HepG2 (cell line): Measurements from ENCODE around the gene PRRT1. TPM values are rescaled to one million over a fixed set of nuclear protein-coding genes. Genes with fewer than 3 reads are reported as not detected.

Source experiments
- ARNTL ChIP-seq: sonication (generic); formaldehyde crosslinking; IDR thresholded peaks from 2 replicates; pipeline ENCODE4 v1.4.0; 2020; ENCODE audit warnings: mild to moderate bottlenecking, missing genetic modification reagents
- CAMTA2 ChIP-seq: sonication (generic); formaldehyde crosslinking; IDR thresholded peaks from 2 replicates; pipeline ENCODE4 v1.4.0; 2020; ENCODE audit warnings: mild to moderate bottlenecking, missing genetic modification reagents, borderline replicate concordance
- ELK4 ChIP-seq: sonication (generic); formaldehyde crosslinking; IDR thresholded peaks from 2 replicates; pipeline ENCODE4 v1.9.0; 2021; ENCODE audit warnings: missing genetic modification reagents, borderline replicate concordance
- FOXK1 ChIP-seq: sonication (generic); formaldehyde crosslinking; IDR thresholded peaks from 2 replicates; pipeline ENCODE4 v1.4.0; 2020; ENCODE audit warnings: low read depth, missing genetic modification reagents, borderline replicate concordance
- GATAD2A ChIP-seq: IDR thresholded peaks from 2 replicates; pipeline ENCODE4 v1.6.1; 2016
- HHEX ChIP-seq: IDR thresholded peaks from 2 replicates; pipeline ENCODE4 v1.6.1; 2016; ENCODE audit warnings: control low read depth
- KIAA2018 ChIP-seq: sonication (generic); formaldehyde crosslinking; IDR thresholded peaks from 2 replicates; pipeline ENCODE4 v1.5.0; 2020; ENCODE audit warnings: mild to moderate bottlenecking, missing genetic modification reagents, borderline replicate concordance
- MED8 ChIP-seq: sonication (generic); formaldehyde crosslinking; IDR thresholded peaks from 2 replicates; pipeline ENCODE4 v1.8.1; 2023; ENCODE audit warnings: mild to moderate bottlenecking, missing genetic modification reagents; ENCODE audit not compliant: insufficient replicate concordance
- SRSF9 ChIP-seq: fragments of 200-400 bp; formaldehyde crosslinking; IDR thresholded peaks from 2 replicates; pipeline ENCODE4 v1.6.1; 2018; ENCODE audit warnings: borderline replicate concordance, mild to moderate bottlenecking, low read depth, low read length; ENCODE audit not compliant: insufficient read depth, poor library complexity, severe bottlenecking
- ZBTB20 ChIP-seq: sonication (generic); formaldehyde crosslinking; IDR thresholded peaks from 2 replicates; pipeline ENCODE4 v1.8.1; 2023; ENCODE audit warnings: missing genetic modification reagents, low read depth, mild to moderate bottlenecking, borderline replicate concordance
- ZBTB37 ChIP-seq: sonication (generic); formaldehyde crosslinking; IDR thresholded peaks from 2 replicates; pipeline ENCODE4 v1.4.0; 2020; ENCODE audit warnings: mild to moderate bottlenecking, missing genetic modification reagents
- ZNF354B ChIP-seq: sonication (generic); formaldehyde crosslinking; IDR thresholded peaks from 2 replicates; pipeline ENCODE4 v1.8.0; 2022; ENCODE audit warnings: mild to moderate bottlenecking, missing genetic modification reagents
- ZNF549 ChIP-seq: sonication (generic); formaldehyde crosslinking; IDR thresholded peaks from 2 replicates; pipeline ENCODE4 v1.5.0; 2020; ENCODE audit warnings: missing genetic modification reagents
- ZNF616 ChIP-seq: sonication (generic); formaldehyde crosslinking; IDR thresholded peaks from 2 replicates; pipeline ENCODE4 v1.5.0; 2020; ENCODE audit warnings: low read depth, mild to moderate bottlenecking, missing genetic modification reagents
- ZSCAN31 ChIP-seq: sonication (generic); formaldehyde crosslinking; IDR thresholded peaks from 2 replicates; pipeline ENCODE4 v1.5.0; 2020; ENCODE audit warnings: low read depth, mild to moderate bottlenecking, missing genetic modification reagents
- polyA plus RNA-seq, 8 experiments: library from polyadenylated mRNA; depleted of rRNA in 3 of 8; stranded (reverse) in 7 of 8; unstranded in 1 of 8; fragments of >200 nt; fragmentation: Illumina TruSeq in 4 of 8; extraction: Trizol in 4 of 8; gene quantifications; 2 replicates each; pipeline versions ENCODE4 v1.2.1 to v1.2.3, GENCODE V29; 2011 to 2016; ENCODE audit warnings: low read depth in 4 of 8, missing spikeins in 1 of 8, mixed read lengths in 1 of 8; ENCODE audit not compliant: insufficient read depth in 1 of 8
- total RNA-seq, 5 experiments: library from RNA; depleted of rRNA; stranded (reverse); fragments of >200 nt; fragmentation: Illumina TruSeq; extraction: Trizol; gene quantifications; 2 replicates each; pipeline ENCODE4 v1.2.3, GENCODE V29; 2016; ENCODE audit warnings: low read depth in 1 of 5

PRRT1 gene
- total and polyA plus RNA-seq, 2 of the 13 experiments (the other 11 are each of a cell fraction or from before 2014, with no cell fraction given) = 0.64 to 1.4 TPM

- TF ChIP-seq KIAA2018 (CRISPR knock-in tag) (peak; percentile 73; the same call in 1 of the 2 replicates), ZNF354B (CRISPR knock-in tag) (peak; percentile 87; the same call in 1 of the 2 replicates), ZBTB20 (CRISPR knock-in tag) (no peak; the same call in 1 of the 2 replicates), ELK4 (no peak), ZNF549 (CRISPR knock-in tag) (no peak), SRSF9 (no peak), FOXK1 (CRISPR knock-in tag) (peak; percentile 76; the same call in 1 of the 2 replicates), ZNF616 (no peak), ARNTL (CRISPR knock-in tag) (peak; percentile 74), ZSCAN31 (CRISPR knock-in tag) (0 out of 2 replicates have a peak, but pooled peaks have one; percentile 25), ZBTB37 (CRISPR knock-in tag) (no peak), MED8 (CRISPR knock-in tag) (peak; percentile 73), GATAD2A (CRISPR knock-in tag) (peak; percentile 76), HHEX (CRISPR knock-in tag) (no peak), CAMTA2 (CRISPR knock-in tag) (no peak)
These were observed 2.1 kb upstream of the PRRT1 start, which contains the start of gene PPT2 (continued) for GRCh38 chr6:32153564-32154513.
